ENCODE data around the gene BMPR2. TPM values are rescaled to one million over a fixed set of nuclear protein-coding genes. Genes with fewer than 3 reads are reported as not detected.
"Not testable (repeated sequence)": the region's sequence is repeated elsewhere in the genome, so short reads cannot be mapped to it uniquely, and the experiment has no call there.

Gene BMPR2
- total and polyA plus RNA-seq, 2 experiments from 2014 or later, result 12.5 to 42.2 TPM

GRCh38 chr2:202360646-202361045 lies 15.5 kb upstream of the BMPR2 start:
- no peaks in the 10 kb centered on the region for H4K20me1 ChIP-seq (ENCODE audit: insufficient read depth, poor library complexity, severe bottlenecking)
- TF ChIP-seq EZH2phosphoT487 (IDR thresholded peaks at IDR 0.05; ENCODE audit: low read depth, severe bottlenecking, unreplicated experiment) (no peak), EZH2 (IDR thresholded peaks at IDR 0.05; ENCODE audit: borderline replicate concordance) (no peak), CTCF (IDR thresholded peaks at IDR 0.05; ENCODE audit: poor library complexity) (no peak)
- 67% methylated on average over 2 of the region's 2 CpGs for WGBS (ENCODE audit: low lambda C conversion rate, missing lambda C conversion rate)
- DNase-seq (ENCODE audit: low spot score), result no peak
- H3K9me2 ChIP-seq (replicated peaks; ENCODE audit: insufficient read depth), result no peaks in the 10 kb centered on the region
- no peaks in the 10 kb centered on the region for H3K27me3 ChIP-seq
- H3K4me2 ChIP-seq, result no peak overlapping the region
- no peaks in the 10 kb centered on the region for H3K9me3 ChIP-seq (ENCODE audit: low read depth)
- H3K4me1 ChIP-seq (ENCODE audit: insufficient read depth), result no peaks in the 10 kb centered on the region
- no peak overlapping the region for H3K27ac ChIP-seq
- H3K79me2 ChIP-seq, result no peaks in the 10 kb centered on the region
- H3K4me3 ChIP-seq, result no peak overlapping the region
- no peaks in the 10 kb centered on the region for H3K36me3 ChIP-seq (replicated peaks; ENCODE audit: insufficient read depth, low read depth)
- no peak overlapping the region for H2AFZ ChIP-seq

GRCh38 chr2:202361108-202361507 lies 15.0 kb upstream of the BMPR2 start:
- Histone ChIP-seq H3K36me3 (replicated peaks; ENCODE audit: insufficient read depth, low read depth) (no peaks in the 10 kb centered on the region), H3K4me1 (ENCODE audit: insufficient read depth) (no peaks in the 10 kb centered on the region), H3K27me3 (no peaks in the 10 kb centered on the region), H3K79me2 (no peaks in the 10 kb centered on the region), H3K4me2 (no peak overlapping the region), H4K20me1 (ENCODE audit: insufficient read depth, poor library complexity, severe bottlenecking) (no peaks in the 10 kb centered on the region), H3K9me3 (ENCODE audit: low read depth) (no peaks in the 10 kb centered on the region), H3K27ac (no peak overlapping the region), H2AFZ (no peak overlapping the region), H3K9me2 (replicated peaks; ENCODE audit: insufficient read depth) (no peaks in the 10 kb centered on the region), H3K4me3 (no peak overlapping the region)
- 95% methylated on average over 4 of the region's 4 CpGs for WGBS (ENCODE audit: low lambda C conversion rate, missing lambda C conversion rate)
- no peak for DNase-seq (ENCODE audit: low spot score)
- TF ChIP-seq CTCF (IDR thresholded peaks at IDR 0.05; ENCODE audit: poor library complexity) (no peak), EZH2phosphoT487 (IDR thresholded peaks at IDR 0.05; ENCODE audit: low read depth, severe bottlenecking, unreplicated experiment) (no peak), EZH2 (IDR thresholded peaks at IDR 0.05; ENCODE audit: borderline replicate concordance) (no peak)

- Histone ChIP-seq H3K27ac (peak overlapping the region; percentile 100), H3K4me2 (peak overlapping the region; percentile 93), H3K27me3 (no peaks in the 10 kb centered on the region), H3K36me3 (replicated peaks; ENCODE audit: insufficient read depth, low read depth) (no peaks in the 10 kb centered on the region), H2AFZ (no peak overlapping the region), H3K9me3 (ENCODE audit: low read depth) (no peaks in the 10 kb centered on the region), H4K20me1 (ENCODE audit: insufficient read depth, poor library complexity, severe bottlenecking) (peaks cover 13% of the 10 kb centered on the region), H3K9me2 (replicated peaks; ENCODE audit: insufficient read depth) (no peaks in the 10 kb centered on the region), H3K79me2 (peaks cover 24% of the 10 kb centered on the region), H3K4me3 (no peak overlapping the region), H3K4me1 (ENCODE audit: insufficient read depth) (peaks cover 5% of the 10 kb centered on the region)
- peak; percentile 36 for DNase-seq (ENCODE audit: low spot score)
- TF ChIP-seq EZH2phosphoT487 (IDR thresholded peaks at IDR 0.05; ENCODE audit: low read depth, severe bottlenecking, unreplicated experiment), result no peak
- TF ChIP-seq EZH2 (IDR thresholded peaks at IDR 0.05; ENCODE audit: borderline replicate concordance), result no peak
- TF ChIP-seq CTCF (IDR thresholded peaks at IDR 0.05; ENCODE audit: poor library complexity), result no peak
- WGBS (ENCODE audit: low lambda C conversion rate, missing lambda C conversion rate), result 72% methylated on average over 7 of the region's 7 CpGs
Observed at GRCh38 chr2:202373490-202373889, 2.6 kb upstream of the BMPR2 start.

- not testable (repeated sequence) for H3K36me3 ChIP-seq (replicated peaks; ENCODE audit: insufficient read depth, low read depth); H3K9me2 ChIP-seq (replicated peaks; ENCODE audit: insufficient read depth); H3K4me3 ChIP-seq; H3K4me1 ChIP-seq (ENCODE audit: insufficient read depth); H2AFZ ChIP-seq; H3K9me3 ChIP-seq (ENCODE audit: low read depth); DNase-seq (ENCODE audit: low spot score); H3K27me3 ChIP-seq
- peaks cover 22% of the 10 kb centered on the region for H4K20me1 ChIP-seq (ENCODE audit: insufficient read depth, poor library complexity, severe bottlenecking)
- H3K79me2 ChIP-seq, result peaks cover 33% of the 10 kb centered on the region
- WGBS (ENCODE audit: low lambda C conversion rate, missing lambda C conversion rate), result 78% methylated on average over 22 of the region's 22 CpGs
- H3K27ac ChIP-seq, result peak overlapping the region; percentile 100
- peak overlapping the region; percentile 93 for H3K4me2 ChIP-seq
Observed at GRCh38 chr2:202374383-202374782, 1.7 kb upstream of the BMPR2 start.

Measured in hepatocyte (in vitro differentiated cells).